Dedifferentiated amniotic fluid mesenchymal stem cell (primary cell): ENCODE data around the gene RD3L.

Source experiments
- DNase-seq: peaks from one replicate; pipeline ENCODE4 v3.0.0-alpha.2; 2016; ENCODE audit errors: extremely low spot score

RD3L gene

DNA sequence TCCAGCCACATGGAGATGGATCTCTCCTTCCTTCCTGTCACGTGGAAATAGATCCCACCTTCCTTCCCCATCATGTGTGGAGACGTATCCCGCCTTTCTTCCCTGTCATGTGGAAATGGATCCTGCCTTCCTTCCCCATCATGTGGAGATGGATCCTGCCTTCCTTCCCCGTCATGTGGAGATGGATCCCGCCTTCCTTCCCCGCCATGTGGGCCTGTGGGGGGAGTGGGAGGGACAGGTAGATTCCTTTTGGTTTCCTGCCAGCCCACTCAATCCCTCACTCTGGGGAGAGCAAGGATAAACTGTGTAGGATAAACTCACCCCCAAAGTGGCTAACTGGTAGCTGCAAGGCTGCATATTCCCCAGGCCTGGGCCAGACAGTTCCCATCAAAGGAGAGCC lies 45.8 kb downstream of the RD3L start:
- DNase-seq, result no peak

DNA sequence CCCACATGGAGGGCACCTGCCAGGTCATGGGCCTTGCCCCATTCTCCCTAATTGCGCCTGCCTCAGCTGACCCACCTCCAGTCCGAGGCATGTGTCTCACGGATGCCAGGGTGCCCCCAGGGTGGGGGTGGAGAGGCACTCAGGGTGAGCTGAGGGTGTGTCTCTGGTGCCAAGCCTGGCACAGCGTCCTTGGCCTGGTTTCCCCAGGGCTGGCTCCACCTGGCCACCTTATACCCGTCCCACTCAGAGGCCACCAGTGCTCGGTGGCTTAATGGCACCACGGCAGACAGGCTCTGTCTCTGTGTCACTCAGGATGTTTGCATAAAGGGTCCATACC lies 47.6 kb downstream of the RD3L start:
- DNase-seq, result no peak

DNA sequence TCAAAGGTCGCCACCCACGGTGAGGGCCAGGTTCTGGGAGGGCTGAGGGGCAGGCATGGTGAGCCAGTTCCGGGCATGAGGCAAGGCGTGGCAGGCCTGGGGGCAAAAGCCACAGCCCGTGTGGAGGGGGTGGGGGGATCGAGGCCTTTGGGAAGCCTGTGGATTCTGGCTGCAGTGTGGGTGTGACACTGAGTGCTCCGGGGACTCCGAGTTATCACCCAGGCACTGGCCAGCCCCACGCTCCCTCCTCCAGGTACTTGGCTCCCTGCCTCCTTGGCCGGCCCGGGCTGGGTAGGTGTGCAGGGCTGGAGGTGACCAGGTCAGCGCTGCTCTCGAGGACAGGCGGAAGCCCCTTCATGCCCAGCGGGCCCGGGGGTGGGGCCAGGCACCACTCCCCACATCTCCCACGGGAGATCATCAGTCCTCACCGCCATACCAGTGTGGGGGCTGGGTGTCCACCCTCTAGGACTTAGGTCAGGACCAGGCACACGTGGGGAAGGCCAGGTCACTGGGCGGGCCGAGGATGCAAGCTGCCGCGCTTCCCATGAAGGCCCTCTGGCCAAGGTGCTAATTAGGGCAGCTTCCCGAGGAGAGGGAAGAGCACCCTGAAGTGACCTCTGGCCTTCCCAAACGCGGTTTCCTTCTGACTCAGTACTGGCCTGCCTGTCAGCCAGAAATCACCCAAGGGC lies 48.2 kb downstream of the RD3L start:
- DNase-seq, result no peak

DNA sequence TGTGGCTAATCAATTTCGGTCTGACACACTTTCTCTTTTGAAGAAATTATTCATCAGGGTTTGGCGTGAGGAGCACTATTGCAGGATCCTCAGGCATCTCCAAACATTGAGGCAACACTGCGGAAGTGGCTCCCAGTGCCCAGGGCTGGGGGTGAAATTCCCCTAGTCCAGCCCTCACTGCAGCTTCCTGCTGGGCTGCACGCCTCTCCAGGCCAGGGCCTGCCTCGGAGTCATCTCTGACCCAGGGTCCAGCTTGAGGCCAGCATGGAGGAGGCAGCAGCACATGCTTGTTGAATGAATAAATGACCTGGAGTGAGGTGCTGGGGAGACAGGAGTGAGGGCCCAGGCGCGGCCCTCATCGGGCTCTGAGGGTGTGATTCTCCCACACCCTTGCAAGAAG lies 50.1 kb downstream of the RD3L start:
- DNase-seq, result no peak

DNA sequence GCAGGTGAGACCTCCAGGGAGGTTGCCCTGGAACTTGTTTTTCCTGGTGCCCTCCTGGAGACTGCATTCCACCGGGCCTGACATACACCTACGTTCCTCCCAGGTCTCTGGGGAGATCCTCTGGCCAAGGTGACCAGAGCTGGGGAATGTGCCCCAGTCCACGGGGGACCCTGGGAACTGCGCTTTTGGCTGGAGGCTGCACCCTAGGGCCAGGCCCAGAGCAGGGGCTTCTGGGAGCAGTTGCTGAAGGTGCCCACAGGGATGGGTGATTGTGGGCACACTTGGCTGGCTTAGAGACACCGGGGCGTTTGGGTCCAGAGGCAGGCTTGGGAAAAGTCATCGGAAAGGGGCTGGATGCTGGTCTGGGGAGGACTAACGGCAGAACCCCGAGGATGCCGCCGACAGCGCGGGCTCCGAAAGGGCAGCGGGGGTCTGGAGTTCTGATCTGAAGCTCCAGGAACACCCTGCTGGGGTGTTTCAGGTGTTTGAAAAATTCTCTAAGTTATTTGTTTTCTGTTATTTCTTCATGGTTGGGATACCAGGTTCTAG lies 50.6 kb downstream of the RD3L start:
- no peak for DNase-seq

DNA sequence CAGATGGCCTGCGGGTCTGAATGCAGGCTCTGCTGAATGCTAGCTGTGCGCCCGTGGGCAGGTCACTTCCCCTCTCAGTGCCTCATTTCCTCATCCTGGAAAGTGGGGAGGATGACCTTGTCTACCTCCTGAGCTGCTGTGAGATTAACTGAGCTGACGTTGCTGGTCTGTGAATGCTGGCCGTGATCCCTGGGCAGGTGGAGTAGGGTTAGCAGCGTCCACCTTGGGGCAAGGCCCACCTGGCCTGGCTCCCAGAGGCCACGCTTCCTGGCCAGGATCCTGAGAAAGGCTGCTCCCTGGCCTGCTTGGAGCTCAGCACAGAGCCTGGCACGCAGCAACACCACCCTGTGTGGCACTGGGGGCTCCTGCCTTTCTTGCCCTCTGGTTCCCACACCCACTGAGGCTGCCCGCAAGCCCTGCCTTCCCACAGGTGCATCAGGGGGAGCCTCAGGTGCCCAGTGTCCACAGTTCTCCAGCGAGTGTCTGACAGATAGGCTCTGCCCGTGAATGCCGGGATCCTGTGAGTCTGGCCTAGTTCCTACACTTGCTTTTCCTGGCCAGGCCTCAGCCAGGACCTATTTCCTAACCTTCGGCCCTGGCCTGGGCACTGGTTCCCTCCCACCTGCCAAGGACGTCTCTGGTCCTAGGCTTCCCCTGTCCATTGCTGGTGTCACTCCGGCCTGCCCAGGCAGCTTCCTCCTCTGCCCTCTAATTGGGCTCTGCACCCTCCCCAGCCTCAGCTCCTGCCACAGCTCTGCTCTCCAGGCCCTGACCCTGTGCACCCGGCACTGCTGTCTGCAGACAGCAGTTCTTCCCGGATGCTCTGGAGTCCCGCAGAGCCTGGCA lies 51.3 kb downstream of the RD3L start:
- DNase-seq, result no peak
